Cardiac muscle cell (in vitro differentiated cells and primary cell): Measurements from ENCODE around the gene CPNE4. TPM values are rescaled to one million over a fixed set of nuclear protein-coding genes. Genes with fewer than 3 reads are reported as not detected.

Source experiments
- DNase-seq, 2 donors: peaks; one replicate each; pipeline versions ENCODE4 v3.0.0 to v3.0.0-alpha.2; 2010 to 2017; ENCODE audit warnings: low read depth in 1 of 2, low spot score in 1 of 2
- H3K27ac ChIP-seq: fragments of 200-600 bp; sonication (generic); 2 replicates; pipeline ENCODE4 v1.5.1; 2016
- H3K27me3 ChIP-seq: fragments of 200-600 bp; sonication (generic); 2 replicates; pipeline ENCODE4 v1.6.0; 2016; ENCODE audit warnings: control low read depth
- H3K36me3 ChIP-seq: fragments of 200-600 bp; sonication (generic); 2 replicates; pipeline ENCODE4 v1.5.1; 2016; ENCODE audit warnings: control low read depth
- H3K4me1 ChIP-seq: fragments of 200-600 bp; sonication (generic); 2 replicates; pipeline ENCODE4 v1.8.1; 2017; ENCODE audit warnings: low read depth, mild to moderate bottlenecking, mixed run types
- H3K4me3 ChIP-seq: fragments of 200-600 bp; sonication (generic); 2 replicates; pipeline ENCODE4 v1.5.1; 2016; ENCODE audit warnings: mild to moderate bottlenecking
- H3K9me3 ChIP-seq: fragments of 200-600 bp; sonication (generic); 2 replicates; pipeline ENCODE4 v1.5.1; 2017; ENCODE audit warnings: low read depth, mild to moderate bottlenecking, control low read depth
- CTCF ChIP-seq: IDR thresholded peaks from 2 replicates; pipeline ENCODE4 v1.5.1; 2012; ENCODE audit warnings: low read depth, mild to moderate bottlenecking, low read length
- polyA plus RNA-seq: library from polyadenylated mRNA; unstranded; fragments of >200 nt; fragmentation: Nextera tagmentation; extraction: Ambion mirVana; gene quantifications from 2 replicates; pipeline ENCODE4 v1.2.1, GENCODE V29; 2016
- total RNA-seq: library from RNA; depleted of rRNA; stranded (reverse); fragments of >200 nt; gene quantifications from 2 replicates; pipeline ENCODE4 v1.2.3, GENCODE V29; 2016

Gene CPNE4
- total and polyA plus RNA-seq, 2 experiments from 2014 or later = 3.3 to 7.6 TPM

GRCh38 chr3:131688370-131688769 lies 346.4 kb downstream of the CPNE4 start:
- Histone ChIP-seq H3K27me3 (no peaks in the 10 kb centered on the region), H3K36me3 (no peaks in the 10 kb centered on the region), H3K27ac (no peak overlapping the region), H3K4me1 (no peaks in the 10 kb centered on the region), H3K9me3 (no peaks in the 10 kb centered on the region), H3K4me3 (no peak overlapping the region)
- no peak for TF ChIP-seq CTCF
- DNase-seq = peak in 1 of 2 donors; percentile 8

- Histone ChIP-seq H3K4me3 (no peak overlapping the region), H3K4me1 (no peaks in the 10 kb centered on the region)
- no peak for TF ChIP-seq CTCF
These were observed 365.2 kb downstream of the CPNE4 start for GRCh38 chr3:131669600-131669999.

GRCh38 chr3:131658771-131659170 lies 376.0 kb downstream of the CPNE4 start:
- H3K27me3 ChIP-seq = no peaks in the 10 kb centered on the region

More at GRCh38 chr3:131669600-131669999, 365.2 kb downstream of the CPNE4 start:
- DNase-seq = no peak
- no peaks in the 10 kb centered on the region for H3K9me3 ChIP-seq
- H3K36me3 ChIP-seq = no peaks in the 10 kb centered on the region
- H3K27ac ChIP-seq = no peak overlapping the region
- no peaks in the 10 kb centered on the region for H3K27me3 ChIP-seq

GRCh38 chr3:131658115-131658514 lies 376.7 kb downstream of the CPNE4 start:
- Histone ChIP-seq H3K27ac (no peak overlapping the region), H3K36me3 (no peaks in the 10 kb centered on the region), H3K4me3 (no peak overlapping the region), H3K4me1 (no peaks in the 10 kb centered on the region), H3K27me3 (no peaks in the 10 kb centered on the region), H3K9me3 (no peaks in the 10 kb centered on the region)
- TF ChIP-seq CTCF = peak; percentile 11
- DNase-seq = peak in 1 of 2 donors; percentile 4

More at GRCh38 chr3:131658771-131659170, 376.0 kb downstream of the CPNE4 start:
- H3K9me3 ChIP-seq = no peaks in the 10 kb centered on the region
- no peak overlapping the region for H3K27ac ChIP-seq
- H3K4me3 ChIP-seq = no peak overlapping the region
- no peak for TF ChIP-seq CTCF
- no peaks in the 10 kb centered on the region for H3K4me1 ChIP-seq
- no peak for DNase-seq
- H3K36me3 ChIP-seq = no peaks in the 10 kb centered on the region

GRCh38 chr3:131655070-131655690 lies 379.6 kb downstream of the CPNE4 start:
- no peak for TF ChIP-seq CTCF
- no peaks in the 10 kb centered on the region for H3K4me1 ChIP-seq
- no peak for DNase-seq
- no peak overlapping the region for H3K4me3 ChIP-seq
- no peaks in the 10 kb centered on the region for H3K27me3 ChIP-seq
- no peaks in the 10 kb centered on the region for H3K9me3 ChIP-seq
- H3K27ac ChIP-seq = no peak overlapping the region
- H3K36me3 ChIP-seq = no peaks in the 10 kb centered on the region
